Keratinocyte (primary cell): ENCODE results near the gene PDZD2.

ENCODE experiments used
- CTCF ChIP-seq, 3 experiments: IDR thresholded peaks in 1 of 3; conservative IDR thresholded peaks in 1 of 3; optimal IDR thresholded peaks in 1 of 3; 2 replicates in 2 of 3; 3 replicates in 1 of 3; pipeline versions ENCODE3 to v1.5.1; 2011; ENCODE audit warnings: low read length in 3 of 3, mild to moderate bottlenecking in 3 of 3, moderate library complexity in 2 of 3, control low read depth in 1 of 3, inconsistent platforms in 1 of 3; ENCODE audit not compliant: insufficient read depth in 2 of 3; ENCODE audit errors: extremely low read depth in 1 of 3
- EZH2 ChIP-seq: IDR thresholded peaks from one replicate; pipeline ENCODE4 v1.6.1; 2012; ENCODE audit warnings: inconsistent platforms, mild to moderate bottlenecking, low read length, moderate library complexity

DNA sequence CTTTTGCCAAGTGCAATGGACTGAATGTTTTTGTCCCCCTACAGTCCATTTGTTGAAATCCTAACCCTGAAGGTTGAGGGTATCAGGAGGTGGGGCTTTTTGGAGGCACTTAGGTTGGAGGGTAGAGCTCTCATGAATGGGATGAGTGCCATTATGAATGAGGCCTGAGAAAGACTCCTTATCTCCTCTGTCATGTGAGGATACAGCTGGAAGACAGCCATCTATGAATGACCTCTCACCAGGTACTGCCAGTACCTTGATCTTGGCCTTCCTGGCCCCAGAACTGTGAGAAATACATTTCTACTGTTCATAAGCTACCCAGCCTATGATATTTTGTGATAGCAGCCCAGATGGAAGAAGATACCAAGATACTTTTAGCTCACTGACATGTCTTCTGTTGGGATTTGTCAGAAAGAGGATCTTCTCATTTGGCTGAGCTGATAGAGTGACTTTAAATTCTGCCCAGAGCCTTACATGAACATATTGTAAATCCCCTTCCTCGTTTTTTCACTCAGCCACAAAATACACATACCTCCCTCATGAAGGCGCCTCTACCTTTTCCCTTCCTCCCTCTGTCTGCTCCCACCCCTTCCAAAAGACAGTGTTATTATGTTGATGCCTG is 256.4 kb downstream of the PDZD2 start:
- TF ChIP-seq CTCF (optimal IDR thresholded peaks at IDR 0.05 in 1 of 3, IDR thresholded peaks at IDR 0.05 in 1 of 3, conservative IDR thresholded peaks at IDR 0.05 in 1 of 3; ENCODE audit: extremely low read depth in 1 of 3, insufficient read depth in 2 of 3, low read length in 3 of 3) (no peak), EZH2 (no peak)
